Measurements from ENCODE around the gene DDIT4.

Gene DDIT4

DNA sequence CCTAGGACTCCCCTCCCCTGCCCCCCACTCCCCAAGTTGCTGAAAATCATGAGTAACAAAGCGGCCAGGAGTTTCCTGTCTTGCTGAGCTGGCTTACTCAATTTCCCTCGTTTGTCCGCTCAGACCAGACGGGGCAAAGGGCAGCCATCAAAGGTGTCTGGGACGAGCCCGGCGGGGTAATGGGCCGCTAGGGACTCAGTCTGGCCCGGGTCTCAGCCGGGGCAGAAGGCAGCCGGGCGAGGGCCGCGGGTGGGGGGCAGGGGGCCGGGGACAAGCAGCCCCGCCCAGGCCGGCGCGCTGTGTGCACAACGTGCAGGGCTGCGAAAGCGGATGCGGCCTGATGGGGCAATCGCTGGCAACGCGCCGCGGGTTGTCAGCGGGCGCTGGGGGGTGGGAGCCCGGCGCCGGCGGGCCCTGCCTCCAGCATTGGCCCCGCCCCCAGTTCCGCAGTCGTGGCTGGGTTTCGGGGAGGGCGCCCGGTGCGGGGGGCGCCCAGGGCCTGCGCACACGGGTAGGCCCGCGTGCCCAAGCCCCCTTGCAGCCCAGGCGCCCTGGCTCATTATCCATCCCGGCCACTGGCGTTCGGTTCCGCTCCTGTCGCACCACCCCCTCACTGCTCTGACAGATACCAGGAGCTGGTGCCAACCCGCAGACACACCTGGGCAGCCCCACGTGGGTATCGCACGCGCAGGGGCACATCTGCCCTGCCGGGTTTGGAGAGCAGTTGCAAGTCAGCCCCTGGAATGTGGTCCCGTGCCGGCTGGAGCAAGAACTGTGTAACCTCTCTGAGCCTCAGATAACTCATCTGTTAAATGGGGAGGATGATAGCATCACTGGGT is 45.9 kb downstream of the DDIT4 start:
- peak; percentile 91 for DNase-seq

GRCh38 chr10:72320676-72321247 is 47.0 kb downstream of the DDIT4 start:
- DNase-seq, result no peak

DNA sequence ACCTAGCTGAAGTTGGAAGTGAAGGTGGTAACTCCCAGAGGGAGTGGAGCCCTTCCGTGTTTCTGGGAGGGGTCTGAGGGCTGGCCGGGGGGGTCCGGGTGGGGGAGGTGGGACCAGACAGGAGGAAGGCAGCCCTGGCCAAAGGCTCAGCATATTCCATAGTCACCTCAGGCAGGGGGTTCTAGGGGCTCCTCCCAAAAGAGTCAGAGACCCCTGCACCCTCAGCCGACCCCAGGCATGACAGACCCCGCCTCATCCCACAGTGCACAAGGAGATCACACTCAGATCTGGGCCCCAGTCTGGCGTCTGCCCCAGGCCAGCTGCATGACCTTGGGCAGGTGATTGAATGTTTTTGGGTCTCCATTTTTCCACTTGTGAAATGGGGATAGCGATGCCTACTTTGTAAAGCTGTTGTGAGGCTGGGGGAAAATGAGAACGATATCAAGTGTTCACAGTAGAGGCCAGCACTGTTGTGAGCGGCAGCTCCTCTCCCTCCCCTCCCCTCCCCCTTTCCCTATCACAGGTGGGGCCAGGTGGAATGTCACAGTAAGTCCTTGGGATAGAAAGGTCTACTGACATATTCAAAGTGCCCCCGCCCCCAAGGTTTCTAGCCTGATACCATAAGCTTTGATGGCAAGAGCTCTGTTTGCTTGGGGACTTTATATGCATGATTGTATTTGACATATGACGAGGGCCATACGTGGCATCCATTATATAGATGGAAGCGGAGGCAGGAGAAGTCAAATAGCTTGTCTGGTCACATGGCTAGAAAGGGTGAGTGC is 47.7 kb downstream of the DDIT4 start:
- no peak for DNase-seq

DNA sequence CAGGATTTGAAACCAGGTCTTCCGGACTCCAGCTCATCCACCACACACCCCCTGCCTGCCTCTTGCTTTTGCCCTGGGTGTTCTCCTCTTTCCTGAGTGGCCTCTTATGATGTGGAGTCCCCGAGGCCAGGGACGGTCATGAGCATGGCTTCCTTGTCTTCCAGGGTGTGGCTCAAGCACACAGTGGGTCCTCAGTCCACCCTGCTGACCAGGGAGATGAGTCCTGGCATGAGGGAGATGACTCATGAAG is 48.2 kb downstream of the DDIT4 start:
- DNase-seq, result no peak

DNA sequence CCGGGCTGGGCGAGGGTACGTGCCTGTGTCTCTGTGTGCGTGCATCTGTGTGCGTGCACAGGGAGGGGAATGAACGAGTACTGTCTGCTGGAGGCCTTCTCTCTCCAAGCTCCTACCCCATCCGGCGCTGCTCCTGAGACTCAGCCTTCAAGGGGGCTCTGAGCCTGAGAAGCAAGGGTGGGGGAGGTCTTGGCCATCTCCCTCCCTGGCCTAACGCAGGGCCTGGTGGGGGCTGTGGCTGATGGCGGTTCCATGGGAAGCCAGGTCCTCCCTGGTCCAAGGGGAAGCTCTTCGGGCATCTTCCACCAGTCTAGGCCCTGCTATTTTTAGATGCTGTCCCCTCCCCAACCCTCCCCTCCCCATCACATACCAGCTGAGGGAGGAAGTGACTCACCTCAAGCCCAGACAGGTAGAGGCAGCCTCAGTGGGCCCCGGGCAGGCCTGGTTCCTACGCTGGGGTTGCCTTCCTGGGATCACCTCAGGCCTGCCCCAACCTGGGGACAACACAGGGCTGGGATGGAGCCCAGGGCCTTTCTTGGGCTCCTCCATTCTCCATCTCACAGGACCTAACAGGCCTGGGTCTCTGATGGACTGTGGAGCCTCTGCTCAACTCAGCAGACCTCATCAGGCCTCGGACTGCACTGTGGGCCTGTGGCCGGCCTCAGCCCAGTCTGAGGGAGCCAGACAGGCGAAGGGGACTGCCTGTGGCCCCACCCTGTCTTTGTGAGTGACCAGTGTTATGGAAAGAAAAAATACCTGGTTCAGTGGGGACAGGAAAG is 48.7 kb downstream of the DDIT4 start:
- DNase-seq, result no peak

GRCh38 chr10:72323108-72323749 is 49.5 kb downstream of the DDIT4 start:
- DNase-seq, result no peak

GRCh38 chr10:72323771-72324191 is 50.1 kb downstream of the DDIT4 start:
- DNase-seq, result no peak

Measured in right forelimb (tissue), 1 donor.